Loucy (cell line): Measurements from ENCODE around the gene LYPLAL1.

Experiments used
- H2AFZ ChIP-seq: fragments of 200-600 bp; sonication (generic); 2 replicates; pipeline ENCODE4 v1.6.0; 2016; ENCODE audit warnings: antibody characterized with exemption, mild to moderate bottlenecking, low read length, moderate library complexity
- H3F3A ChIP-seq: fragments of 200-600 bp; 2 replicates; pipeline ENCODE4 v1.6.0; 2016; ENCODE audit warnings: antibody characterized with exemption, low read depth, mild to moderate bottlenecking
- H3K27me3 ChIP-seq: fragments of 200-600 bp; sonication (generic); 2 replicates; pipeline ENCODE4 v1.6.1; 2014; ENCODE audit warnings: low read length, mild to moderate bottlenecking; ENCODE audit not compliant: insufficient read depth, poor library complexity, severe bottlenecking
- H3K36me3 ChIP-seq: fragments of 200-600 bp; sonication (generic); 2 replicates; pipeline ENCODE4 v1.6.1; 2016; ENCODE audit warnings: low read length; ENCODE audit not compliant: insufficient read depth
- H3K4me1 ChIP-seq: fragments of 200-600 bp; sonication (generic); 2 replicates; pipeline ENCODE4 v1.5.1; 2014; ENCODE audit warnings: low read length, mild to moderate bottlenecking; ENCODE audit not compliant: insufficient read depth, poor library complexity, severe bottlenecking
- H3K4me2 ChIP-seq: fragments of 200-600 bp; sonication (generic); 2 replicates; pipeline ENCODE4 v1.6.0; 2014; ENCODE audit warnings: antibody characterized with exemption, low read length, low read depth, mild to moderate bottlenecking; ENCODE audit not compliant: poor library complexity, severe bottlenecking
- H3K4me3 ChIP-seq: fragments of 200-600 bp; sonication (generic); 2 replicates; pipeline ENCODE4 v1.5.1; 2014; ENCODE audit warnings: low read length, mild to moderate bottlenecking, mixed read lengths; ENCODE audit not compliant: poor library complexity, severe bottlenecking
- H3K79me2 ChIP-seq: fragments of 200-600 bp; sonication (generic); 2 replicates; pipeline ENCODE4 v1.6.1; 2014; ENCODE audit warnings: low read length; ENCODE audit not compliant: insufficient read depth
- H3K9ac ChIP-seq: fragments of 200-600 bp; sonication (generic); 2 replicates; pipeline ENCODE4 v1.6.0; 2014; ENCODE audit warnings: mild to moderate bottlenecking, low read depth, low read length, moderate library complexity; ENCODE audit not compliant: poor library complexity, severe bottlenecking
- H3K9me2 ChIP-seq: fragments of 200-600 bp; sonication (generic); replicated peaks from 2 replicates; pipeline ENCODE4 v1.6.1; 2016; ENCODE audit warnings: low read depth, low read length, mixed read lengths
- H3K9me3 ChIP-seq: fragments of 200-600 bp; sonication (generic); 2 replicates; pipeline ENCODE4 v1.6.1; 2014; ENCODE audit warnings: mild to moderate bottlenecking, antibody characterized with exemption, low read length, low read depth; ENCODE audit not compliant: insufficient read depth
- H4K20me1 ChIP-seq: fragments of 200-600 bp; sonication (generic); 2 replicates; pipeline ENCODE4 v1.6.0; 2014; ENCODE audit warnings: antibody characterized with exemption, low read length, mild to moderate bottlenecking; ENCODE audit not compliant: insufficient read depth, poor library complexity, severe bottlenecking
- EZH2phosphoT487 ChIP-seq: fragments of 200-600 bp; IDR thresholded peaks from 2 replicates; pipeline ENCODE4 v1.6.1; 2018; ENCODE audit warnings: antibody characterized with exemption, mild to moderate bottlenecking, moderate library complexity, borderline replicate concordance
- TF ChIP-seq, protein P1 (sequence below): fragments of 200-600 bp; sonication (generic); conservative IDR thresholded peaks from 2 replicates; pipeline ENCODE4 v1.5.1; 2014; ENCODE audit warnings: mild to moderate bottlenecking, antibody characterized with exemption, low read length

Gene LYPLAL1

DNA sequence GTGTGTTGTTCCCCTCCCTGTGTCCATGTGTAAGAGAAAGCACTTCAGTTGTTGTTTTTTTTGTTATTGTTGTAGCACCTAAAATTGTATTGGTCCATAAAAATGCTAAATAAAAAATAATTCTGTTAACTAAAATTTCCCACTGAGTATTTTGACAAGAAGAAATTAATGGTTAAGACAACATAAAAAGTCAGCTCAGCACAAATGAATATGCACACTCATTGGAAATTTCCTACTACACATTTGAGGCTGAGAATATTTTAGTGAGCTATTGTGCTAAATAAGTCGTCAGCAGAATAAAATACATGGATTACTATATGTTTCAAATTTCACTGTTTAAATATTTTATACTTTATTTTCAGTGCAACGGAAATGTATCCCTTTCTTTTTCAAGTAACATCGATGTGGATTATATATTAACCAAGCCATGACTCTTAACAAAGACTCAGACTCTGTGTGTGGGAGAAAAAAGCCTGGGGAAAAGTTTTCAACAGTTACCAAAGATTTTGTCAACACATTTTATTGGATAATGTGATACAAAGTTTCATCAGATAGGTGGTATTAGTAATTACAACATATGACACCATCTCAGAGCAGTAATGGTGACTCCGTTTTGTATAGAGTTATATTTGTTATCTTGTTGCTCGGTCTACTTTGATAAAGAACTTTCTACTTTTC lies 63.4 kb downstream of the LYPLAL1 start:
- H3K9me3 ChIP-seq, result no peaks in the 10 kb centered on the region
- no peaks in the 10 kb centered on the region for H3K27me3 ChIP-seq
- no peaks in the 10 kb centered on the region for H3F3A ChIP-seq
- H3K9ac ChIP-seq, result no peak overlapping the region
- no peak overlapping the region for H3K4me2 ChIP-seq
- H3K4me3 ChIP-seq, result no peak overlapping the region
- no peaks in the 10 kb centered on the region for H3K36me3 ChIP-seq
- H2AFZ ChIP-seq, result no peak overlapping the region
- no peaks in the 10 kb centered on the region for H3K4me1 ChIP-seq
- H3K79me2 ChIP-seq, result no peaks in the 10 kb centered on the region
- no peak for TF ChIP-seq EZH2phosphoT487
- TF ChIP-seq, protein P1, sequence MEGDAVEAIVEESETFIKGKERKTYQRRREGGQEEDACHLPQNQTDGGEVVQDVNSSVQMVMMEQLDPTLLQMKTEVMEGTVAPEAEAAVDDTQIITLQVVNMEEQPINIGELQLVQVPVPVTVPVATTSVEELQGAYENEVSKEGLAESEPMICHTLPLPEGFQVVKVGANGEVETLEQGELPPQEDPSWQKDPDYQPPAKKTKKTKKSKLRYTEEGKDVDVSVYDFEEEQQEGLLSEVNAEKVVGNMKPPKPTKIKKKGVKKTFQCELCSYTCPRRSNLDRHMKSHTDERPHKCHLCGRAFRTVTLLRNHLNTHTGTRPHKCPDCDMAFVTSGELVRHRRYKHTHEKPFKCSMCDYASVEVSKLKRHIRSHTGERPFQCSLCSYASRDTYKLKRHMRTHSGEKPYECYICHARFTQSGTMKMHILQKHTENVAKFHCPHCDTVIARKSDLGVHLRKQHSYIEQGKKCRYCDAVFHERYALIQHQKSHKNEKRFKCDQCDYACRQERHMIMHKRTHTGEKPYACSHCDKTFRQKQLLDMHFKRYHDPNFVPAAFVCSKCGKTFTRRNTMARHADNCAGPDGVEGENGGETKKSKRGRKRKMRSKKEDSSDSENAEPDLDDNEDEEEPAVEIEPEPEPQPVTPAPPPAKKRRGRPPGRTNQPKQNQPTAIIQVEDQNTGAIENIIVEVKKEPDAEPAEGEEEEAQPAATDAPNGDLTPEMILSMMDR, result no peak
- H3K9me2 ChIP-seq, result no peaks in the 10 kb centered on the region
- H4K20me1 ChIP-seq, result no peaks in the 10 kb centered on the region

DNA sequence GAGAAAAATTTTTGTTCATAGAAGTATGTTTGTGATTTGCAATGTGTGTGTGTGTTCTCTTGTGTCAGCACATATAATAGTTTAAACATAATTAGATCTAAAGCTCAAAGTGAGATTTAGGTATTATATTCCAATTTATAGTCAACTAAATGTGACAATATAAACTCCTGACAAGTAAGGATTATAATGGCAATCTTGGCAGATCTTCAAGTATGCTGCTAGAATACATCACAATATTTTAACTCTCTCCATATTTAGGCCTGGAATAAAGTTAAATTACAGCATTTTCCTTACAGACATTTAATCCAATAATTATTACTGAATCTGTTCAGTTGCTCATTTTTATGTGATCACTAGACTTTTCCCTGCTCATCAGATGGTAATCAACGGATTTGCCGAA lies 65.8 kb downstream of the LYPLAL1 start:
- Histone ChIP-seq H3F3A (no peaks in the 10 kb centered on the region), H3K4me1 (no peaks in the 10 kb centered on the region), H3K4me2 (no peak overlapping the region), H2AFZ (no peak overlapping the region), H3K9me3 (no peaks in the 10 kb centered on the region), H3K9me2 (no peaks in the 10 kb centered on the region), H3K4me3 (no peak overlapping the region), H4K20me1 (no peaks in the 10 kb centered on the region), H3K36me3 (no peaks in the 10 kb centered on the region), H3K9ac (no peak overlapping the region), H3K79me2 (no peaks in the 10 kb centered on the region), H3K27me3 (no peaks in the 10 kb centered on the region)
- TF ChIP-seq, protein P1, result no peak
- TF ChIP-seq EZH2phosphoT487, result no peak

DNA sequence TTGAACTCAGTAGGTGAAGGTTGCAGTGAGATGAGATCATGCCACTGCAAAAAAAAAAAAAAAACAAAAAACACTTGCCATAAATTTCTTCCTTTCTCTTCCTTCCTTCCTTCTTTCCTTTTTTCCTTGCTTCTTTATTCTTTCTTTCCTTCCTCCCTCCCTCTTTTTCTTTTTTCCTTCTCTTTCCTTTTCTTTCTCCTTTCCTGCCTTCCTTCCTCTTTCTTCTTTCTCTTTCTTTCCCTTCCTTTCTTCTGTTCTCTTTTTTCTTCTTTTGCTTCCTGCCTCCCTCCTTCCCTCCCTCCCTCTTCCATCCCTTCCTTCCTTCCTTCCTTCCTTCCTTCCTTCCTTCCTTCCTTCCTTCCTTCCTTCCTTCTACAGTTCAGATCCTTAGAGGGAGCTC lies 71.2 kb downstream of the LYPLAL1 start:
- TF ChIP-seq, protein P1, result no peak
- no peak for TF ChIP-seq EZH2phosphoT487
- no peak overlapping the region for H3K4me2 ChIP-seq
- H4K20me1 ChIP-seq, result no peaks in the 10 kb centered on the region
- H3K9me3 ChIP-seq, result no peaks in the 10 kb centered on the region
- no peaks in the 10 kb centered on the region for H3K9me2 ChIP-seq
- H3K27me3 ChIP-seq, result no peaks in the 10 kb centered on the region
- no peaks in the 10 kb centered on the region for H3K4me1 ChIP-seq
- no peak overlapping the region for H3K9ac ChIP-seq
- H3K36me3 ChIP-seq, result no peaks in the 10 kb centered on the region
- no peak overlapping the region for H2AFZ ChIP-seq
- no peaks in the 10 kb centered on the region for H3K79me2 ChIP-seq
- no peaks in the 10 kb centered on the region for H3F3A ChIP-seq
- H3K4me3 ChIP-seq, result no peak overlapping the region
